ENCODE measurements around the gene TNNC2. TPM values are rescaled to one million over a fixed set of nuclear protein-coding genes. Genes with fewer than 3 reads are reported as not detected.

TNNC2 gene
- total and polyA plus RNA-seq, 2 experiments from 2014 or later = 0.59 to 32.5 TPM

GRCh38 chr20:45848969-45849582 is 22.0 kb upstream of the TNNC2 start:
- peak overlapping the region; percentile 47; the same call in 1 of the 2 replicates for H3K27ac Mint-ChIP-seq
- H3K27me3 Mint-ChIP-seq (ENCODE audit: insufficient read depth, low read depth, poor library complexity) = peaks cover 11% of the 10 kb centered on the region
- no peak overlapping the region for H3K4me3 ChIP-seq

More at GRCh38 chr20:45848969-45849582, 22.0 kb upstream of the TNNC2 start:
- H3K4me2 ChIP-seq = no peak overlapping the region
- peaks cover 15% of the 10 kb centered on the region for H3K36me3 ChIP-seq (ENCODE audit: insufficient read depth)
- Mint-ChIP-seq H3K36me3 (ENCODE audit: low read depth) (peaks cover 35% of the 10 kb centered on the region), H3K4me3 (no peak overlapping the region), H3K9me3 (no peaks in the 10 kb centered on the region), H3K4me1 (peaks cover 23% of the 10 kb centered on the region)
- no peak overlapping the region; the same call in 1 of the 2 replicates for H3K27ac ChIP-seq (ENCODE audit: low read depth)
- no peak for ATAC-seq
- no peaks in the 10 kb centered on the region for H3K9me2 ChIP-seq (ENCODE audit: insufficient read depth)
- H3K79me2 ChIP-seq (replicated peaks; ENCODE audit: insufficient read depth) = peaks cover 11% of the 10 kb centered on the region
- no peaks in the 10 kb centered on the region for H3K27me3 ChIP-seq (ENCODE audit: insufficient read depth)
- H2AFZ ChIP-seq = no peak overlapping the region
- TF ChIP-seq ETS1 (IDR thresholded peaks at IDR 0.05) (no peak), JUNB (IDR thresholded peaks at IDR 0.05; ENCODE audit: unreplicated experiment) (no peak), STAT1 (IDR thresholded peaks at IDR 0.05; ENCODE audit: unreplicated experiment) (no peak), POLR2AphosphoS5 (IDR thresholded peaks at IDR 0.05; ENCODE audit: low read depth) (no peak), EZH2phosphoT487 (IDR thresholded peaks at IDR 0.05; ENCODE audit: unreplicated experiment) (no peak), ZNF331 (CRISPR knock-in tag; IDR thresholded peaks at IDR 0.05; ENCODE audit: low read depth) (no peak), NANOG (IDR thresholded peaks at IDR 0.05; ENCODE audit: borderline replicate concordance) (no peak), ZNF462 (CRISPR knock-in tag; IDR thresholded peaks at IDR 0.05) (no peak), EZH2 (IDR thresholded peaks at IDR 0.05; ENCODE audit: low read depth, unreplicated experiment) (no peak), ZNF114 (CRISPR knock-in tag; IDR thresholded peaks at IDR 0.05) (no peak), CREB1 (CRISPR knock-in tag; IDR thresholded peaks at IDR 0.05; ENCODE audit: low read depth) (no peak)
- TF ChIP-seq, protein P1, sequence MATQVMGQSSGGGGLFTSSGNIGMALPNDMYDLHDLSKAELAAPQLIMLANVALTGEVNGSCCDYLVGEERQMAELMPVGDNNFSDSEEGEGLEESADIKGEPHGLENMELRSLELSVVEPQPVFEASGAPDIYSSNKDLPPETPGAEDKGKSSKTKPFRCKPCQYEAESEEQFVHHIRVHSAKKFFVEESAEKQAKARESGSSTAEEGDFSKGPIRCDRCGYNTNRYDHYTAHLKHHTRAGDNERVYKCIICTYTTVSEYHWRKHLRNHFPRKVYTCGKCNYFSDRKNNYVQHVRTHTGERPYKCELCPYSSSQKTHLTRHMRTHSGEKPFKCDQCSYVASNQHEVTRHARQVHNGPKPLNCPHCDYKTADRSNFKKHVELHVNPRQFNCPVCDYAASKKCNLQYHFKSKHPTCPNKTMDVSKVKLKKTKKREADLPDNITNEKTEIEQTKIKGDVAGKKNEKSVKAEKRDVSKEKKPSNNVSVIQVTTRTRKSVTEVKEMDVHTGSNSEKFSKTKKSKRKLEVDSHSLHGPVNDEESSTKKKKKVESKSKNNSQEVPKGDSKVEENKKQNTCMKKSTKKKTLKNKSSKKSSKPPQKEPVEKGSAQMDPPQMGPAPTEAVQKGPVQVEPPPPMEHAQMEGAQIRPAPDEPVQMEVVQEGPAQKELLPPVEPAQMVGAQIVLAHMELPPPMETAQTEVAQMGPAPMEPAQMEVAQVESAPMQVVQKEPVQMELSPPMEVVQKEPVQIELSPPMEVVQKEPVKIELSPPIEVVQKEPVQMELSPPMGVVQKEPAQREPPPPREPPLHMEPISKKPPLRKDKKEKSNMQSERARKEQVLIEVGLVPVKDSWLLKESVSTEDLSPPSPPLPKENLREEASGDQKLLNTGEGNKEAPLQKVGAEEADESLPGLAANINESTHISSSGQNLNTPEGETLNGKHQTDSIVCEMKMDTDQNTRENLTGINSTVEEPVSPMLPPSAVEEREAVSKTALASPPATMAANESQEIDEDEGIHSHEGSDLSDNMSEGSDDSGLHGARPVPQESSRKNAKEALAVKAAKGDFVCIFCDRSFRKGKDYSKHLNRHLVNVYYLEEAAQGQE (IDR thresholded peaks at IDR 0.05; ENCODE audit: unreplicated experiment) = no peak
- TF ChIP-seq, protein P2, sequence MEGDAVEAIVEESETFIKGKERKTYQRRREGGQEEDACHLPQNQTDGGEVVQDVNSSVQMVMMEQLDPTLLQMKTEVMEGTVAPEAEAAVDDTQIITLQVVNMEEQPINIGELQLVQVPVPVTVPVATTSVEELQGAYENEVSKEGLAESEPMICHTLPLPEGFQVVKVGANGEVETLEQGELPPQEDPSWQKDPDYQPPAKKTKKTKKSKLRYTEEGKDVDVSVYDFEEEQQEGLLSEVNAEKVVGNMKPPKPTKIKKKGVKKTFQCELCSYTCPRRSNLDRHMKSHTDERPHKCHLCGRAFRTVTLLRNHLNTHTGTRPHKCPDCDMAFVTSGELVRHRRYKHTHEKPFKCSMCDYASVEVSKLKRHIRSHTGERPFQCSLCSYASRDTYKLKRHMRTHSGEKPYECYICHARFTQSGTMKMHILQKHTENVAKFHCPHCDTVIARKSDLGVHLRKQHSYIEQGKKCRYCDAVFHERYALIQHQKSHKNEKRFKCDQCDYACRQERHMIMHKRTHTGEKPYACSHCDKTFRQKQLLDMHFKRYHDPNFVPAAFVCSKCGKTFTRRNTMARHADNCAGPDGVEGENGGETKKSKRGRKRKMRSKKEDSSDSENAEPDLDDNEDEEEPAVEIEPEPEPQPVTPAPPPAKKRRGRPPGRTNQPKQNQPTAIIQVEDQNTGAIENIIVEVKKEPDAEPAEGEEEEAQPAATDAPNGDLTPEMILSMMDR (conservative IDR thresholded peaks at IDR 0.05; ENCODE audit: low read depth in 2 of 2) = no peak
- peaks cover 19% of the 10 kb centered on the region for H3K4me1 ChIP-seq (ENCODE audit: insufficient read depth)
- H3F3A ChIP-seq (replicated peaks; ENCODE audit: low read depth) = no peaks in the 10 kb centered on the region; the same call in 1 of the 2 replicates
- H4K20me1 ChIP-seq (replicated peaks; ENCODE audit: insufficient read depth) = no peaks in the 10 kb centered on the region
- DNase-seq (ENCODE audit: low spot score) = no peak

All from GM23338 (cell line).